Keratinocyte (primary cell): ENCODE measurements around the gene SMYD1. TPM values are rescaled to one million over a fixed set of nuclear protein-coding genes. Genes with fewer than 3 reads are reported as not detected.

Source experiments
- DNase-seq: peaks from one replicate; pipeline ENCODE4 v3.0.0-alpha.2; 2011; ENCODE audit warnings: low read depth, missing footprints, low spot score
- FAIRE-seq: peaks from 2 replicates; lab custom pipeline; 2011; peaks lifted over from hg19 to GRCh38; lab: Jason Lieb, UNC
- H2AFZ ChIP-seq: 2 replicates; pipeline ENCODE4 v1.6.0; 2012; ENCODE audit warnings: low read length, control low read depth, inconsistent platforms; ENCODE audit not compliant: control insufficient read depth
- H3K27ac ChIP-seq: 2 replicates; pipeline ENCODE4 v1.5.1; 2011; ENCODE audit warnings: low read length; ENCODE audit not compliant: control insufficient read depth, insufficient read depth
- H3K27me3 ChIP-seq: 3 replicates; pipeline ENCODE4 v1.6.0; 2011; ENCODE audit warnings: low read length; ENCODE audit not compliant: control insufficient read depth, insufficient read depth; ENCODE audit errors: extremely low read depth
- H3K36me3 ChIP-seq, 2 experiments: 2 replicates in 1 of 2; 3 replicates in 1 of 2; pipeline ENCODE4 v1.5.1; 2011; ENCODE audit warnings: low read length in 2 of 2, mild to moderate bottlenecking in 1 of 2; ENCODE audit not compliant: control insufficient read depth in 2 of 2, insufficient read depth in 2 of 2; ENCODE audit errors: extremely low read depth in 1 of 2
- H3K4me1 ChIP-seq: 3 replicates; pipeline ENCODE4 v1.5.1; 2011; ENCODE audit warnings: low read length; ENCODE audit not compliant: control insufficient read depth, insufficient read depth; ENCODE audit errors: extremely low read depth
- H3K4me2 ChIP-seq: 3 replicates; pipeline ENCODE4 v1.6.0; 2011; ENCODE audit warnings: low read depth, low read length; ENCODE audit not compliant: control insufficient read depth, insufficient read depth; ENCODE audit errors: extremely low read depth
- H3K4me3 ChIP-seq, 3 experiments: fragments of 200-600 bp in 1 of 3; sonication (generic) in 1 of 3; 2 replicates in 2 of 3; 3 replicates in 1 of 3; pipeline ENCODE4 v1.5.1; 2011 to 2016; ENCODE audit warnings: low read length in 3 of 3, mild to moderate bottlenecking in 3 of 3, control low read depth in 2 of 3, inconsistent platforms in 1 of 3, low read depth in 1 of 3, mixed read lengths in 1 of 3, mixed run types in 1 of 3, moderate library complexity in 1 of 3; ENCODE audit not compliant: control insufficient read depth in 2 of 3, insufficient read depth in 2 of 3; ENCODE audit errors: extremely low read depth in 1 of 3
- H3K79me2 ChIP-seq: 2 replicates; pipeline ENCODE4 v1.6.0; 2012; ENCODE audit warnings: low read length; ENCODE audit not compliant: control insufficient read depth, insufficient read depth
- H3K9ac ChIP-seq: 3 replicates; pipeline ENCODE4 v1.6.0; 2011; ENCODE audit warnings: low read length; ENCODE audit not compliant: control insufficient read depth, insufficient read depth; ENCODE audit errors: extremely low read depth
- H3K9me1 ChIP-seq: 3 replicates; pipeline ENCODE4 v1.6.0; 2011; ENCODE audit warnings: low read length; ENCODE audit not compliant: control insufficient read depth, insufficient read depth; ENCODE audit errors: extremely low read depth
- H3K9me3 ChIP-seq: 2 replicates; pipeline ENCODE4 v1.5.1; 2012; ENCODE audit warnings: low read depth, low read length; ENCODE audit not compliant: control insufficient read depth
- H4K20me1 ChIP-seq: 3 replicates; pipeline ENCODE4 v1.6.0; 2011; ENCODE audit warnings: low read length; ENCODE audit not compliant: control insufficient read depth, insufficient read depth; ENCODE audit errors: extremely low read depth
- CTCF ChIP-seq, 3 experiments: IDR thresholded peaks in 1 of 3; conservative IDR thresholded peaks in 1 of 3; optimal IDR thresholded peaks in 1 of 3; 2 replicates in 2 of 3; 3 replicates in 1 of 3; pipeline versions ENCODE3 to v1.5.1; 2011; ENCODE audit warnings: low read length in 3 of 3, mild to moderate bottlenecking in 3 of 3, moderate library complexity in 2 of 3, control low read depth in 1 of 3, inconsistent platforms in 1 of 3; ENCODE audit not compliant: insufficient read depth in 2 of 3; ENCODE audit errors: extremely low read depth in 1 of 3
- EZH2 ChIP-seq: IDR thresholded peaks from one replicate; pipeline ENCODE4 v1.6.1; 2012; ENCODE audit warnings: inconsistent platforms, mild to moderate bottlenecking, low read length, moderate library complexity
- dilution Hi-C: fragments of 300-500 bp; cut with MboI; formaldehyde crosslinking; loops from one replicate; pipeline ENCODE4 v1.7.0; 2020; ENCODE audit warnings: low sequenced_read_pairs; ENCODE audit not compliant: extremely low pct_ligation_motif_present
- polyA plus RNA-seq, 5 experiments: library from polyadenylated mRNA; depleted of rRNA in 3 of 5; stranded (reverse) in 3 of 5; stranded (forward) in 1 of 5; unstranded in 1 of 5; fragments of >200 nt; gene quantifications; 1 replicate in 1 of 5; 2 replicates in 3 of 5; 3 replicates in 1 of 5; pipeline versions ENCODE4 v1.2.1 to v1.2.3, GENCODE V29; 2011 to 2012; ENCODE audit warnings: missing spikeins in 2 of 5, low read depth in 1 of 5, low replicate concordance in 1 of 5

The SMYD1 gene
- polyA plus RNA-seq, 1 donor (not counting 4 experiments of a cell fraction or from before 2014, with no cell fraction given), result not detected

- Histone ChIP-seq H3K27ac (no peak overlapping the region), H3K27me3 (no peaks in the 10 kb centered on the region), H3K4me1 (no peaks in the 10 kb centered on the region), H3K4me2 (no peak overlapping the region), H3K79me2 (no peaks in the 10 kb centered on the region), H2AFZ (no peak overlapping the region), H3K9me1 (no peaks in the 10 kb centered on the region), H3K9ac (no peak overlapping the region), H4K20me1 (no peaks in the 10 kb centered on the region), H3K4me3 (no peak overlapping the region), H3K9me3 (no peaks in the 10 kb centered on the region), H3K36me3 (no peaks in the 10 kb centered on the region)
- dilution Hi-C loops, result no loop called here
- DNase-seq (no peak), FAIRE-seq (no peak)
- no peak for TF ChIP-seq EZH2
- no peak for TF ChIP-seq CTCF (optimal IDR thresholded peaks at IDR 0.05 in 1 of 3, IDR thresholded peaks at IDR 0.05 in 1 of 3, conservative IDR thresholded peaks at IDR 0.05 in 1 of 3; ENCODE audit: extremely low read depth in 1 of 3, insufficient read depth in 2 of 3, low read length in 3 of 3)
Measured at GRCh38 chr2:88077080-88077479, 9.5 kb downstream of the SMYD1 start.

DNA sequence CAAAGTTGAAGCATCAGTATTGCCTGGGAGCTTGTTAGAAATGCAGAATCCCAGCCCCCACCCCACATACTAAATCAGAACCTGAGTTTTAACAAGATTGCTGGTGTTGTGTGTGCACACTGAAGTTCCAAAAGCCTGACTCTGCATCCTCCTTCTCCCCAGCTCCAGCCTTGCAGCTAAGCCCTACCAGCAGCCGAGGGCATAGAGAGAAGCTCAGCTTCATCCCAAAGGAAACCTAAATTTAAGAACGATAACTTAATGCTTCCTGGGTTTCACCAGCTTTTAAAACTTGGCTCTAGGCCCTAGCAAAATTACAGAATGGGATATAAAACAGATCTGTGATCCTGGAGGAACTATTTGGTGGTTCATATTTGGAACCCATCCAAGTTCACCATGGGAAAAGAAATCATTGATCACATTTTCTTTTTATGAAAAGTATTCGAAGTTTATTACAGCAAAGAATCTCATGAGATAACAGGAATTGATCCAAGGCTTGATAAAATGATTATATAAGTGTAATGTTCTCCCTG lies 11.1 kb downstream of the SMYD1 start:
- Histone ChIP-seq H3K9me3 (no peaks in the 10 kb centered on the region), H3K4me1 (no peaks in the 10 kb centered on the region), H2AFZ (no peak overlapping the region), H3K36me3 (no peaks in the 10 kb centered on the region), H3K4me3 (no peak overlapping the region), H3K79me2 (no peaks in the 10 kb centered on the region), H3K27ac (no peak overlapping the region), H3K27me3 (no peaks in the 10 kb centered on the region), H3K4me2 (no peak overlapping the region), H4K20me1 (no peaks in the 10 kb centered on the region), H3K9me1 (no peaks in the 10 kb centered on the region), H3K9ac (no peak overlapping the region)
- no peak for FAIRE-seq
- DNase-seq, result no peak
- dilution Hi-C loops, result no loop called here
- TF ChIP-seq CTCF (optimal IDR thresholded peaks at IDR 0.05 in 1 of 3, IDR thresholded peaks at IDR 0.05 in 1 of 3, conservative IDR thresholded peaks at IDR 0.05 in 1 of 3; ENCODE audit: extremely low read depth in 1 of 3, insufficient read depth in 2 of 3, low read length in 3 of 3), result no peak
- no peak for TF ChIP-seq EZH2
